Stimulated activated naive B cell treated with anti-CD40 and anti-IgM and Interleukin-4, amounts not matched to agents 10 μg/mL and 1 μg/mL and 100 μg/mL, for 72 hours (primary cell): ENCODE data around the gene MIA.

Source experiments
- ATAC-seq, 2 donors: fragments of 150-1000 bp; cut with Tn5 transposase; replicated peaks; 2 replicates each; pipeline ENCODE4 v1.10.0; 2021; ENCODE audit warnings: moderate library complexity in 1 of 2
- DNase-seq: peaks from one replicate; pipeline ENCODE4 v3.0.0; 2021
- H3K27ac Mint-ChIP-seq: one replicate; pipeline ENCODE4 v1.8.0; 2022; ENCODE audit warnings: mild to moderate bottlenecking, mixed read lengths
- H3K27me3 Mint-ChIP-seq, 2 donors: one replicate each; pipeline ENCODE4 v1.8.0; 2022; ENCODE audit warnings: mixed read lengths in 2 of 2
- H3K36me3 Mint-ChIP-seq, 2 donors: one replicate each; pipeline ENCODE4 v1.8.0; 2022; ENCODE audit warnings: mixed read lengths in 2 of 2, mild to moderate bottlenecking in 1 of 2
- H3K4me1 Mint-ChIP-seq, 2 donors: one replicate each; pipeline ENCODE4 v1.8.0; 2022; ENCODE audit warnings: mixed read lengths in 2 of 2, mild to moderate bottlenecking in 1 of 2
- H3K4me3 Mint-ChIP-seq, 2 donors: one replicate each; pipeline ENCODE4 v1.8.0; 2022; ENCODE audit warnings: mild to moderate bottlenecking in 2 of 2, mixed read lengths in 2 of 2, moderate library complexity in 1 of 2
- H3K9me3 Mint-ChIP-seq, 2 donors: one replicate each; pipeline ENCODE4 v1.8.0; 2022; ENCODE audit warnings: mixed read lengths in 2 of 2, mild to moderate bottlenecking in 1 of 2

Gene MIA

GRCh38 chr19:40799558-40800338 lies 24.4 kb downstream of the MIA start:
- Mint-ChIP-seq H3K27ac (peak overlapping the region; percentile 93), H3K27me3 (no peaks in the 10 kb centered on the region), H3K4me3 (peak overlapping the region; percentile 92 to 93), H3K36me3 (peaks cover 45 to 66% of the 10 kb centered on the region in 2 donors), H3K9me3 (no peaks in the 10 kb centered on the region), H3K4me1 (peaks cover 70 to 79% of the 10 kb centered on the region in 2 donors)
- peak in 1 of 2 donors; percentile 3 for ATAC-seq
- DNase-seq: no peak

- peak overlapping the region; percentile 93 for H3K27ac Mint-ChIP-seq
- H3K4me1 Mint-ChIP-seq: peaks cover 76 to 86% of the 10 kb centered on the region in 2 donors
- no peaks in the 10 kb centered on the region for H3K9me3 Mint-ChIP-seq
- DNase-seq (no peak), ATAC-seq (no peak)
- no peaks in the 10 kb centered on the region for H3K27me3 Mint-ChIP-seq
- H3K4me3 Mint-ChIP-seq: peak overlapping the region; percentile 92 to 93
- H3K36me3 Mint-ChIP-seq: peaks cover 48 to 73% of the 10 kb centered on the region in 2 donors
Measured at GRCh38 chr19:40800339-40800996, 25.1 kb downstream of the MIA start.

GRCh38 chr19:40800997-40801377 lies 25.7 kb downstream of the MIA start:
- H3K27ac Mint-ChIP-seq: peak overlapping the region; percentile 93

GRCh38 chr19:40801426-40802299 lies 26.3 kb downstream of the MIA start:
- DNase-seq: no peak
- H3K9me3 Mint-ChIP-seq: no peaks in the 10 kb centered on the region
- peaks cover 75 to 91% of the 10 kb centered on the region in 2 donors for H3K4me1 Mint-ChIP-seq
- H3K4me3 Mint-ChIP-seq: peak overlapping the region; percentile 92 to 93
- H3K36me3 Mint-ChIP-seq: peaks cover 48 to 80% of the 10 kb centered on the region in 2 donors
- no peak for ATAC-seq
- peak overlapping the region; percentile 98 for H3K27ac Mint-ChIP-seq
- no peaks in the 10 kb centered on the region for H3K27me3 Mint-ChIP-seq

More at GRCh38 chr19:40800997-40801377, 25.7 kb downstream of the MIA start:
- Mint-ChIP-seq H3K9me3 (no peaks in the 10 kb centered on the region), H3K27me3 (no peaks in the 10 kb centered on the region), H3K36me3 (peaks cover 48 to 75% of the 10 kb centered on the region in 2 donors), H3K4me3 (peak overlapping the region; percentile 92 to 93), H3K4me1 (peaks cover 75 to 91% of the 10 kb centered on the region in 2 donors)
- ATAC-seq: no peak
- DNase-seq: no peak

- Mint-ChIP-seq H3K27ac (peak overlapping the region; percentile 98), H3K27me3 (no peaks in the 10 kb centered on the region), H3K4me1 (peaks cover 77 to 91% of the 10 kb centered on the region in 2 donors), H3K9me3 (no peaks in the 10 kb centered on the region), H3K4me3 (peak overlapping the region; percentile 83 to 93), H3K36me3 (peaks cover 52 to 81% of the 10 kb centered on the region in 2 donors)
- no peak for ATAC-seq
- DNase-seq: no peak
Measured at GRCh38 chr19:40802300-40803169, 27.2 kb downstream of the MIA start.

GRCh38 chr19:40803170-40803856 lies 28.0 kb downstream of the MIA start:
- DNase-seq (no peak), ATAC-seq (no peak)
- Mint-ChIP-seq H3K36me3 (peaks cover 59 to 84% of the 10 kb centered on the region in 2 donors), H3K27me3 (no peaks in the 10 kb centered on the region), H3K4me3 (peak overlapping the region; percentile 83 to 93), H3K9me3 (no peaks in the 10 kb centered on the region), H3K4me1 (peaks cover 77 to 91% of the 10 kb centered on the region in 2 donors), H3K27ac (peak overlapping the region; percentile 98)

- ATAC-seq: peak; percentile 85
- peaks cover 76 to 94% of the 10 kb centered on the region in 2 donors for H3K4me1 Mint-ChIP-seq
Measured at GRCh38 chr19:40803857-40804782, 28.8 kb downstream of the MIA start.

GRCh38 chr19:40804783-40805242 lies 29.5 kb downstream of the MIA start:
- Mint-ChIP-seq H3K27me3 (no peaks in the 10 kb centered on the region), H3K4me3 (peak overlapping the region; percentile 83 to 93), H3K4me1 (peaks cover 79 to 100% of the 10 kb centered on the region in 2 donors), H3K36me3 (peaks cover 60 to 91% of the 10 kb centered on the region in 2 donors), H3K27ac (peak overlapping the region; percentile 98), H3K9me3 (no peaks in the 10 kb centered on the region)
- DNase-seq: no peak
- ATAC-seq: no peak

More at GRCh38 chr19:40803857-40804782, 28.8 kb downstream of the MIA start:
- Mint-ChIP-seq H3K36me3 (peaks cover 60 to 88% of the 10 kb centered on the region in 2 donors), H3K9me3 (no peaks in the 10 kb centered on the region), H3K27ac (peak overlapping the region; percentile 98), H3K27me3 (no peaks in the 10 kb centered on the region), H3K4me3 (peak overlapping the region; percentile 83 to 93)
- peak; percentile 80 for DNase-seq

- H3K27me3 Mint-ChIP-seq: no peaks in the 10 kb centered on the region
- ATAC-seq (no peak), DNase-seq (no peak)
- no peaks in the 10 kb centered on the region for H3K9me3 Mint-ChIP-seq
- peak overlapping the region; percentile 83 to 93 for H3K4me3 Mint-ChIP-seq
- peaks cover 54 to 90% of the 10 kb centered on the region in 2 donors for H3K36me3 Mint-ChIP-seq
- peak overlapping the region; percentile 98 for H3K27ac Mint-ChIP-seq
- H3K4me1 Mint-ChIP-seq: peaks cover 76 to 100% of the 10 kb centered on the region in 2 donors
Measured at GRCh38 chr19:40805258-40805868, 30.0 kb downstream of the MIA start.

GRCh38 chr19:40806423-40807146 lies 31.3 kb downstream of the MIA start:
- DNase-seq: peak; percentile 57
- H3K9me3 Mint-ChIP-seq: no peaks in the 10 kb centered on the region
- peaks cover 73 to 99% of the 10 kb centered on the region in 2 donors for H3K4me1 Mint-ChIP-seq
- no peaks in the 10 kb centered on the region for H3K27me3 Mint-ChIP-seq
- H3K36me3 Mint-ChIP-seq: peaks cover 48 to 86% of the 10 kb centered on the region in 2 donors
- peak overlapping the region; percentile 98 for H3K27ac Mint-ChIP-seq
- peak; percentile 30 for ATAC-seq
- peak overlapping the region; percentile 51 to 83 for H3K4me3 Mint-ChIP-seq
